CD4-positive, CD25-positive, alpha-beta regulatory T cell (primary cell): ENCODE measurements around the gene RIPOR1. TPM values are rescaled to one million over a fixed set of nuclear protein-coding genes. Genes with fewer than 3 reads are reported as not detected.

ENCODE experiments used
- ATAC-seq, 2 donors: fragments of 150-1000 bp; cut with Tn5 transposase; one replicate each; pipeline ENCODE4 v1.10.0; 2021; ENCODE audit warnings: low read depth in 2 of 2, moderate number of reproducible peaks in 2 of 2, moderate library complexity in 1 of 2
- DNase-seq, 3 donors: peaks; one replicate each; pipeline versions ENCODE4 v3.0.0 to v3.0.0-alpha.2; 2012 to 2022; ENCODE audit warnings: mixed read lengths in 1 of 3
- H3K27ac ChIP-seq: one replicate; pipeline ENCODE4 v1.7.0; 2013; ENCODE audit warnings: mild to moderate bottlenecking, low read length; ENCODE audit not compliant: insufficient read depth, poor library complexity, severe bottlenecking
- H3K27me3 ChIP-seq: one replicate; pipeline ENCODE4 v1.7.0; 2013; ENCODE audit warnings: low read length; ENCODE audit not compliant: control insufficient read depth, insufficient read depth
- H3K36me3 ChIP-seq: one replicate; pipeline ENCODE4 v1.7.0; 2013; ENCODE audit warnings: mild to moderate bottlenecking, low read length, moderate library complexity; ENCODE audit not compliant: control insufficient read depth, insufficient read depth
- H3K4me1 ChIP-seq: 2 replicates; pipeline ENCODE4 v1.7.0; 2013; ENCODE audit warnings: mild to moderate bottlenecking, low read length; ENCODE audit not compliant: insufficient read depth, control insufficient read depth, poor library complexity, severe bottlenecking
- H3K4me3 ChIP-seq: one replicate; pipeline ENCODE4 v1.7.0; 2013; ENCODE audit warnings: low read depth, mild to moderate bottlenecking, low read length, moderate library complexity
- H3K9me3 ChIP-seq, 2 experiments: 1 replicate in 1 of 2; 2 replicates in 1 of 2; pipeline ENCODE4 v1.7.0; 2013; ENCODE audit warnings: low read length in 2 of 2, mild to moderate bottlenecking in 1 of 2, moderate library complexity in 1 of 2; ENCODE audit not compliant: control insufficient read depth in 2 of 2
- H3K27ac Mint-ChIP-seq, 3 donors: one replicate each; pipeline ENCODE4 v1.8.0; 2020 to 2022; ENCODE audit warnings: mild to moderate bottlenecking in 3 of 3, mixed read lengths in 3 of 3, moderate library complexity in 2 of 3
- H3K27me3 Mint-ChIP-seq: one replicate; pipeline ENCODE4 v1.8.0; 2022; ENCODE audit warnings: mild to moderate bottlenecking, mixed read lengths
- H3K36me3 Mint-ChIP-seq: one replicate; pipeline ENCODE4 v1.8.0; 2020; ENCODE audit warnings: mixed read lengths
- H3K4me1 Mint-ChIP-seq, 4 donors: one replicate each; pipeline ENCODE4 v1.8.0; 2020 to 2022; ENCODE audit warnings: mixed read lengths in 4 of 4, mild to moderate bottlenecking in 1 of 4
- H3K4me3 Mint-ChIP-seq, 4 donors: one replicate each; pipeline ENCODE4 v1.8.0; 2020 to 2022; ENCODE audit warnings: mild to moderate bottlenecking in 4 of 4, mixed read lengths in 4 of 4, moderate library complexity in 3 of 4
- H3K9me3 Mint-ChIP-seq, 7 donors: one replicate each; pipeline ENCODE4 v1.8.0; 2020 to 2022; ENCODE audit warnings: mixed read lengths in 7 of 7, mild to moderate bottlenecking in 3 of 7, moderate library complexity in 2 of 7
- polyA plus RNA-seq, 4 donors: library from polyadenylated mRNA; unstranded; fragments of 300-500 nt; fragmentation: Illumina TruSeq; gene quantifications; one replicate each; pipeline ENCODE4 v1.2.3, GENCODE V29; 2021
- total RNA-seq: library from RNA; stranded (reverse); gene quantifications from one replicate; pipeline ENCODE4 v1.2.3, GENCODE V29; 2022

Gene RIPOR1
- total and polyA plus RNA-seq, 5 donors from 2014 or later = 0.91 to 16.6 (median 2.2) TPM

- Mint-ChIP-seq H3K36me3 (no peaks in the 10 kb centered on the region), H3K27me3 (peaks cover 12% of the 10 kb centered on the region), H3K9me3 (no peaks in the 10 kb centered on the region), H3K4me3 (no peak overlapping the region), H3K4me1 (peaks cover 4 to 33% (median 20%) of the 10 kb centered on the region in 4 donors), H3K27ac (peak overlapping the region in 1 of 3 donors; percentile 52)
- Histone ChIP-seq H3K9me3 (no peaks in the 10 kb centered on the region), H3K27ac (no peak overlapping the region), H3K4me3 (no peak overlapping the region), H3K4me1 (peaks cover 17% of the 10 kb centered on the region), H3K36me3 (no peaks in the 10 kb centered on the region), H3K27me3 (no peaks in the 10 kb centered on the region)
- ATAC-seq (no peak), DNase-seq (no peak)
Measured at GRCh38 chr16:67517661-67518423, 10.8 kb upstream of the RIPOR1 start.

GRCh38 chr16:67518676-67519075, 10.0 kb upstream of the RIPOR1 start:
- Histone ChIP-seq H3K4me1 (peaks cover 17% of the 10 kb centered on the region), H3K9me3 (no peaks in the 10 kb centered on the region), H3K36me3 (no peaks in the 10 kb centered on the region), H3K27me3 (no peaks in the 10 kb centered on the region), H3K27ac (no peak overlapping the region), H3K4me3 (no peak overlapping the region)
- Mint-ChIP-seq H3K4me3 (no peak overlapping the region), H3K36me3 (no peaks in the 10 kb centered on the region), H3K27ac (peak overlapping the region in 2 of 3 donors; percentile 20 to 52), H3K9me3 (no peaks in the 10 kb centered on the region), H3K27me3 (peaks cover 12% of the 10 kb centered on the region), H3K4me1 (peaks cover 4 to 33% (median 21%) of the 10 kb centered on the region in 4 donors)
- ATAC-seq (no peak), DNase-seq (no peak)

GRCh38 chr16:67519242-67519641, 9.4 kb upstream of the RIPOR1 start:
- peaks cover 12% of the 10 kb centered on the region for H3K4me1 ChIP-seq
- Mint-ChIP-seq H3K9me3 (no peaks in the 10 kb centered on the region), H3K27ac (peak overlapping the region in 2 of 3 donors; percentile 39 to 66), H3K36me3 (no peaks in the 10 kb centered on the region), H3K4me3 (peak overlapping the region in 2 of 4 donors; percentile 7 to 61), H3K4me1 (peaks cover 4 to 36% (median 20%) of the 10 kb centered on the region in 4 donors), H3K27me3 (peaks cover 12% of the 10 kb centered on the region)
- no peak overlapping the region for H3K27ac ChIP-seq
- H3K4me3 ChIP-seq = no peak overlapping the region
- no peaks in the 10 kb centered on the region for H3K36me3 ChIP-seq
- ATAC-seq (no peak), DNase-seq (no peak)
- H3K27me3 ChIP-seq = no peaks in the 10 kb centered on the region
- H3K9me3 ChIP-seq = no peaks in the 10 kb centered on the region

- ATAC-seq (peak; percentile 90), DNase-seq (peak; percentile 92 to 98 (median 96))
- Histone ChIP-seq H3K27me3 (no peaks in the 10 kb centered on the region), H3K4me1 (peaks cover 7% of the 10 kb centered on the region), H3K27ac (peak overlapping the region; percentile 98), H3K36me3 (no peaks in the 10 kb centered on the region), H3K9me3 (no peaks in the 10 kb centered on the region), H3K4me3 (peak overlapping the region; percentile 76)
- Mint-ChIP-seq H3K27me3 (peaks cover 22% of the 10 kb centered on the region), H3K4me1 (peaks cover 0 to 24% (median 16%) of the 10 kb centered on the region in 4 donors), H3K9me3 (no peaks in the 10 kb centered on the region), H3K27ac (peak overlapping the region; percentile 92 to 97 (median 95)), H3K36me3 (no peaks in the 10 kb centered on the region), H3K4me3 (peak overlapping the region; percentile 86 to 94 (median 92))
Measured at GRCh38 chr16:67521095-67521804, 7.4 kb upstream of the RIPOR1 start.

GRCh38 chr16:67525176-67525860, 3.3 kb upstream of the RIPOR1 start:
- no peaks in the 10 kb centered on the region for H3K36me3 ChIP-seq
- H3K36me3 Mint-ChIP-seq = no peaks in the 10 kb centered on the region
- H3K4me3 Mint-ChIP-seq = peak overlapping the region in 1 of 4 donors; percentile 84
- H3K4me1 Mint-ChIP-seq = peaks cover 0 to 25% (median 17%) of the 10 kb centered on the region in 4 donors
- peaks cover 50% of the 10 kb centered on the region for H3K27me3 Mint-ChIP-seq
- H3K4me3 ChIP-seq = no peak overlapping the region
- no peak overlapping the region for H3K27ac Mint-ChIP-seq
- H3K4me1 ChIP-seq = peaks cover 28% of the 10 kb centered on the region
- H3K9me3 Mint-ChIP-seq = peaks cover 0 to 3% (median 0%) of the 10 kb centered on the region in 7 donors
- H3K27me3 ChIP-seq = peaks cover 2% of the 10 kb centered on the region
- no peak for ATAC-seq
- no peaks in the 10 kb centered on the region for H3K9me3 ChIP-seq
- no peak for DNase-seq
- no peak overlapping the region for H3K27ac ChIP-seq

- Histone ChIP-seq H3K27ac (no peak overlapping the region), H3K36me3 (no peaks in the 10 kb centered on the region), H3K4me1 (peaks cover 31% of the 10 kb centered on the region), H3K4me3 (no peak overlapping the region), H3K9me3 (no peaks in the 10 kb centered on the region), H3K27me3 (peaks cover 10% of the 10 kb centered on the region)
- peaks cover 0 to 26% (median 13%) of the 10 kb centered on the region in 4 donors for H3K4me1 Mint-ChIP-seq
- peak overlapping the region in 3 of 4 donors; percentile 64 to 83 (median 76) for H3K4me3 Mint-ChIP-seq
- peaks cover 54% of the 10 kb centered on the region for H3K27me3 Mint-ChIP-seq
- DNase-seq (no peak), ATAC-seq (no peak)
- H3K36me3 Mint-ChIP-seq = no peaks in the 10 kb centered on the region
- peaks cover 0 to 3% (median 0%) of the 10 kb centered on the region in 7 donors for H3K9me3 Mint-ChIP-seq
- H3K27ac Mint-ChIP-seq = peak overlapping the region in 1 of 3 donors; percentile 83
Measured at GRCh38 chr16:67526149-67526791, 2.4 kb upstream of the RIPOR1 start.
